Measurements from ENCODE around the gene CTIF. TPM values are rescaled to one million over a fixed set of nuclear protein-coding genes. Genes with fewer than 3 reads are reported as not detected.

Gene CTIF
- total RNA-seq, 1 experiment from 2014 or later = 5.8 TPM

DNA sequence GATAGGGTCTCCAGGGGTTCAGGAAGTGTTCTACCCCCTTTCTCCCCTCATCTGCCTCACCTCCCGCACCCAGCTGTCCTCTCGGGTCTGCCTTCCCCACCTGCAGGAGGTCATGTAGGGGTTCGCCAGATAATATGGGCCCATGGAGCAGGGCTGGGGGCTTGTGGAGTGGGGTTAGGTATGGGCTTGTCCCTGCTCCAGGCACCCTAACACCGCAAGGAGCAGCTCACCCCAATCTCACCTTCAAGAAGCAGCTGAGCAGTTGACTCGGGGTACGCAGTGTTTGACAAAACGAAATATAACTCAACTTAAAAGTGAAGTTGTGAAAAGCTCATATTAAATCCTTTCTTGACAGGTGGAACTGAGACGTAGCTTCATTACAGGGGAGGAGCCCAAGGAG is 99.6 kb downstream of the CTIF start:
- H3K36me3 ChIP-seq (ENCODE audit: low read depth, low read length) = no peaks in the 10 kb centered on the region
- BruUV-seq (replicated peaks) = no TSS peak
- no peaks in the 10 kb centered on the region for H3K9me3 ChIP-seq (ENCODE audit: low read length)
- H3K4me1 ChIP-seq (ENCODE audit: insufficient read depth, low read length) = no peaks in the 10 kb centered on the region
- no peak overlapping the region for H3K27ac ChIP-seq (ENCODE audit: low read length)
- POLR2A ChIA-PET (ENCODE audit: unreplicated experiment) = no interaction called here
- H3K4me2 ChIP-seq (ENCODE audit: low read length) = no peak overlapping the region
- TF ChIP-seq, protein P1, sequence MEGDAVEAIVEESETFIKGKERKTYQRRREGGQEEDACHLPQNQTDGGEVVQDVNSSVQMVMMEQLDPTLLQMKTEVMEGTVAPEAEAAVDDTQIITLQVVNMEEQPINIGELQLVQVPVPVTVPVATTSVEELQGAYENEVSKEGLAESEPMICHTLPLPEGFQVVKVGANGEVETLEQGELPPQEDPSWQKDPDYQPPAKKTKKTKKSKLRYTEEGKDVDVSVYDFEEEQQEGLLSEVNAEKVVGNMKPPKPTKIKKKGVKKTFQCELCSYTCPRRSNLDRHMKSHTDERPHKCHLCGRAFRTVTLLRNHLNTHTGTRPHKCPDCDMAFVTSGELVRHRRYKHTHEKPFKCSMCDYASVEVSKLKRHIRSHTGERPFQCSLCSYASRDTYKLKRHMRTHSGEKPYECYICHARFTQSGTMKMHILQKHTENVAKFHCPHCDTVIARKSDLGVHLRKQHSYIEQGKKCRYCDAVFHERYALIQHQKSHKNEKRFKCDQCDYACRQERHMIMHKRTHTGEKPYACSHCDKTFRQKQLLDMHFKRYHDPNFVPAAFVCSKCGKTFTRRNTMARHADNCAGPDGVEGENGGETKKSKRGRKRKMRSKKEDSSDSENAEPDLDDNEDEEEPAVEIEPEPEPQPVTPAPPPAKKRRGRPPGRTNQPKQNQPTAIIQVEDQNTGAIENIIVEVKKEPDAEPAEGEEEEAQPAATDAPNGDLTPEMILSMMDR (conservative IDR thresholded peaks at IDR 0.05; ENCODE audit: low read depth, low read length) = no peak
- TF ChIP-seq EZH2 (IDR thresholded peaks at IDR 0.05; ENCODE audit: low read length, unreplicated experiment) = no peak
- no peak for TF ChIP-seq EZH2phosphoT487 (IDR thresholded peaks at IDR 0.05; ENCODE audit: borderline replicate concordance, low read length)
- no peaks in the 10 kb centered on the region for H4K20me1 ChIP-seq (ENCODE audit: low read length)
- no peak overlapping the region for H3K4me3 ChIP-seq (ENCODE audit: low read length)
- ATAC-seq = no peak
- no peak overlapping the region for H3K9ac ChIP-seq (ENCODE audit: low read length)
- CTCF ChIA-PET = no interaction called here
- intact Hi-C loops (cut with micrococcal nuclease) = no loop called here
- no peak overlapping the region for H2AFZ ChIP-seq (ENCODE audit: low read length)
- no peak for DNase-seq
- H3K27me3 ChIP-seq (ENCODE audit: low read length) = no peaks in the 10 kb centered on the region
- no peaks in the 10 kb centered on the region for H3F3A ChIP-seq (ENCODE audit: low read length, unreplicated experiment)
- no peaks in the 10 kb centered on the region for H3K79me2 ChIP-seq (ENCODE audit: low read length)
- H3K9me2 ChIP-seq (replicated peaks; ENCODE audit: low read length) = no peaks in the 10 kb centered on the region

DNA sequence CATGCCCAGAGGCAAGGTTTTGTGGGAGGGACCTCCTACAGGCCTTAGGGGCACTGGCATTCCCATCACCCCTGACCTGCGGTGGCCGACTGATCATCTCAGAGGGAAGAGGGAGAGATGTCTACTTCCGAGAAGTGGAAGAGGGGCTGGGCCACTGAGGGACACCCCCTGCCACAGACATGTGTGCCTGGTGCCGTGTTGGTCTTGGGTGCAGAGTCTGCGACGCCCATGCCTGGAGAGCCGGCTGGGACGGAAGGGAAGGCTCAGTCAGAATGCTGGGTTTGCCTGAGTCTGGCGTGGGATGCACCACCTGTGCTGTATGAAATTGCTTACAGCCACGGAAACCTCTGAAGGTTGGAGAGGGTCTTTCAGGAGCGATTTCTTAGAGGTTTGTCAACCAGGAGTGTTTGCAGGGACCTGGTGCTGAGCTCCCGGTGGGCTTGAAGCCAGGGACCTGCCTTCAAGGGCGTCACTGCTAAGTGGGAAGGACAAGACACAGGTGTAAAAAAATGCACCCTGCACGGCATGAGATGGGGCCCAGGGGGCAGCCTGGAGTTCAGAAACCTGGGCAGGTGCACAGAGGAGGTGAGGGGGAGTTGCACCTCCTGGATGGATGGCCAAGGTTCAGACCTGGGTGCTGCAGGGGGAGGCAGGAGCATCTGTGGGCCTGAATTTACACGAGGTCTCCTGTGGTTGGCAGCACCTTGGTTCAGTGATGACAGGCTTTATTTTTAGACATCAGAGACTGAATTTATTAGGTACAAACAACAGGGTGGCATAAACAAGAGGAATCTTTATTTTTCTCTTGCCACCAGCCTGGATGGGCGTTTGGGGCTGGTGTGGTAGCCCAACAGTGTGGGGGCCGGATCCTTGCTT is 100.3 kb downstream of the CTIF start:
- Histone ChIP-seq H4K20me1 (ENCODE audit: low read length) (no peaks in the 10 kb centered on the region), H3K4me1 (ENCODE audit: insufficient read depth, low read length) (no peaks in the 10 kb centered on the region), H3K4me2 (ENCODE audit: low read length) (no peak overlapping the region), H3F3A (ENCODE audit: low read length, unreplicated experiment) (no peaks in the 10 kb centered on the region), H3K9me3 (ENCODE audit: low read length) (no peaks in the 10 kb centered on the region), H3K9me2 (replicated peaks; ENCODE audit: low read length) (no peaks in the 10 kb centered on the region), H3K27ac (ENCODE audit: low read length) (no peak overlapping the region), H2AFZ (ENCODE audit: low read length) (no peak overlapping the region), H3K36me3 (ENCODE audit: low read depth, low read length) (no peaks in the 10 kb centered on the region), H3K27me3 (ENCODE audit: low read length) (no peaks in the 10 kb centered on the region), H3K4me3 (ENCODE audit: low read length) (no peak overlapping the region), H3K79me2 (ENCODE audit: low read length) (no peaks in the 10 kb centered on the region), H3K9ac (ENCODE audit: low read length) (no peak overlapping the region)
- TF ChIP-seq EZH2phosphoT487 (IDR thresholded peaks at IDR 0.05; ENCODE audit: borderline replicate concordance, low read length) = no peak
- TF ChIP-seq, protein P1 (conservative IDR thresholded peaks at IDR 0.05; ENCODE audit: low read depth, low read length) = no peak
- no peak for TF ChIP-seq EZH2 (IDR thresholded peaks at IDR 0.05; ENCODE audit: low read length, unreplicated experiment)
- ChIA-PET CTCF (no interaction called here), POLR2A (ENCODE audit: unreplicated experiment) (no interaction called here)
- BruUV-seq (replicated peaks) = no TSS peak
- intact Hi-C loops (cut with micrococcal nuclease) = no loop called here
- ATAC-seq (no peak), DNase-seq (no peak)

DNA sequence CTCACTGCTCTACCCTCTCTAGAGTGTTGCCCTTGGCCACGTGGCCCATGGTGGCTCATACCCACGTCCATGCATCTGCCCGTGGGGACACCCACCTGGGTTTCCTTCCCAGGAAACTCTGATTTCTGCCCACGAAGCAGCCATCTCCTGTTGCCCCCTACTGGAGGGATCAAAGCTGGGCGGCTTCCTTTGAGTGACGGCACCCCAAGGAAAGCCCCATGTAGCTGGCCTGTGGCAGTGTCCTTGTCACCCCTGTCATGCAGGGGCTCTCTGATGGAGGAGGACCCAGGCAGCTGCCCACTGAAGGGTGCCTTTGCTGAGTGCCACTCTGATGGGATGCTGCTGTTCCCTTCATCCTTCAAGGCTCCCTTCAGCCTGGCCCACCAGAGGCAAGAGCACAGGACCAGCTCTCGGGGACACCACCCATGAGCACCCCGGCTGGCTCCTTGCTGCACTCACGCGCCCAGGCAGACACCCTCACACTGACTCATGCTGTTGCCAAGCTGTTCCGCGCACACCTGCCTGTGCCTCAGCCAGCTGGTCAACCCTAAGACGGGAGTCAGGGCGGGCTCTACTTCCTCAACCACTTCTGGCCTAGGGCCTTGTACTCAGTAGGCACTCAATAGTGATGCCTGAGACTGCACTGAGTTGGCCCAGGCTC is 101.1 kb downstream of the CTIF start:
- no peaks in the 10 kb centered on the region for H3K79me2 ChIP-seq (ENCODE audit: low read length)
- H3K27ac ChIP-seq (ENCODE audit: low read length) = no peak overlapping the region

More for the DNA sequence above, 101.1 kb downstream of the CTIF start:
- H2AFZ ChIP-seq (ENCODE audit: low read length) = no peak overlapping the region
- no peaks in the 10 kb centered on the region for H3K36me3 ChIP-seq (ENCODE audit: low read depth, low read length)
- no peaks in the 10 kb centered on the region for H3K9me2 ChIP-seq (replicated peaks; ENCODE audit: low read length)
- TF ChIP-seq, protein P1 (conservative IDR thresholded peaks at IDR 0.05; ENCODE audit: low read depth, low read length) = peak; percentile 26; the same call in 1 of the 2 replicates
- TF ChIP-seq EZH2 (IDR thresholded peaks at IDR 0.05; ENCODE audit: low read length, unreplicated experiment) (no peak), EZH2phosphoT487 (IDR thresholded peaks at IDR 0.05; ENCODE audit: borderline replicate concordance, low read length) (no peak)
- CTCF ChIA-PET = no interaction called here
- H3K4me1 ChIP-seq (ENCODE audit: insufficient read depth, low read length) = no peaks in the 10 kb centered on the region
- no peaks in the 10 kb centered on the region for H3K9me3 ChIP-seq (ENCODE audit: low read length)
- intact Hi-C loops (cut with micrococcal nuclease) = no loop called here
- H3K4me3 ChIP-seq (ENCODE audit: low read length) = no peak overlapping the region
- no peak overlapping the region for H3K9ac ChIP-seq (ENCODE audit: low read length)
- POLR2A ChIA-PET (ENCODE audit: unreplicated experiment) = no interaction called here
- no TSS peak for BruUV-seq (replicated peaks)
- H4K20me1 ChIP-seq (ENCODE audit: low read length) = no peaks in the 10 kb centered on the region
- no peak for ATAC-seq
- no peak for DNase-seq
- no peaks in the 10 kb centered on the region for H3F3A ChIP-seq (ENCODE audit: low read length, unreplicated experiment)
- H3K27me3 ChIP-seq (ENCODE audit: low read length) = no peaks in the 10 kb centered on the region
- no peak overlapping the region for H3K4me2 ChIP-seq (ENCODE audit: low read length)
